WTC11 (cell line): ENCODE data around the gene WNK1. TPM values are rescaled to one million over a fixed set of nuclear protein-coding genes. Genes with fewer than 3 reads are reported as not detected.

Experiments
- ATAC-seq: fragments of 200-7000 bp; cut with Tn5 transposase; 2 replicates; pipeline ENCODE4 v1.10.0; 2021; ENCODE audit warnings: mild to moderate bottlenecking, moderate library complexity
- CTCF ChIA-PET: fragments of 300-600 bp; sonication (Branson Sonifier 250); formaldehyde crosslinking; loops from one replicate; lab custom pipeline; 2021; ENCODE audit warnings: antibody characterized with exemption; lab: Charles Lee
- POLR2A ChIA-PET: fragments of 350-600 bp; sonication (Branson Sonifier 250); formaldehyde crosslinking; loops from one replicate; lab custom pipeline; 2021; ENCODE audit warnings: antibody characterized with exemption; lab: Charles Lee
- DNase-seq: peaks from one replicate; pipeline ENCODE4 v3.0.0; 2021; ENCODE audit warnings: low spot score
- H3K27ac Mint-ChIP-seq: 2 replicates; pipeline ENCODE4 v1.8.0; 2021; ENCODE audit warnings: mixed read lengths
- H3K27me3 Mint-ChIP-seq: 2 replicates; pipeline ENCODE4 v1.8.0; 2021; ENCODE audit warnings: low read depth, mild to moderate bottlenecking, moderate library complexity, mixed read lengths
- H3K36me3 Mint-ChIP-seq: 2 replicates; pipeline ENCODE4 v1.8.0; 2021; ENCODE audit warnings: mixed read lengths
- H3K4me1 Mint-ChIP-seq: 2 replicates; pipeline ENCODE4 v1.8.0; 2022; ENCODE audit warnings: mixed read lengths
- H3K4me3 Mint-ChIP-seq: 2 replicates; pipeline ENCODE4 v1.8.0; 2021; ENCODE audit warnings: mild to moderate bottlenecking, moderate library complexity, mixed read lengths
- H3K9me3 Mint-ChIP-seq: 2 replicates; pipeline ENCODE4 v1.8.0; 2021; ENCODE audit warnings: mixed read lengths
- ERG ChIP-seq: fragments of 250-450 bp; sonication (Bioruptor Pico); IDR thresholded peaks from 2 replicates; pipeline ENCODE4 v1.8.0; 2021; ENCODE audit warnings: mild to moderate bottlenecking
- ESRRA ChIP-seq: sonication (generic); formaldehyde crosslinking; IDR thresholded peaks from 2 replicates; pipeline ENCODE4 v1.8.1; 2022; ENCODE audit warnings: mild to moderate bottlenecking, missing genetic modification reagents, borderline replicate concordance
- GABPB1 ChIP-seq: sonication (generic); formaldehyde crosslinking; IDR thresholded peaks from 2 replicates; pipeline ENCODE4 v1.8.1; 2023; ENCODE audit warnings: mild to moderate bottlenecking, missing genetic modification reagents
- HMGXB4 ChIP-seq: sonication (generic); formaldehyde crosslinking; IDR thresholded peaks from 2 replicates; pipeline ENCODE4 v1.8.1; 2023; ENCODE audit warnings: mild to moderate bottlenecking, moderate library complexity, missing genetic modification reagents
- RELA ChIP-seq: sonication (generic); formaldehyde crosslinking; IDR thresholded peaks from 2 replicates; pipeline ENCODE4 v1.8.1; 2022; ENCODE audit warnings: missing genetic modification reagents, mild to moderate bottlenecking, borderline replicate concordance
- STAT6 ChIP-seq: sonication (generic); formaldehyde crosslinking; conservative IDR thresholded peaks from 2 replicates; pipeline ENCODE4 v1.8.1; 2023; ENCODE audit warnings: mild to moderate bottlenecking, low read depth, missing genetic modification reagents, moderate library complexity
- TCF7 ChIP-seq: sonication (generic); formaldehyde crosslinking; IDR thresholded peaks from 2 replicates; pipeline ENCODE4 v1.8.0; 2022; ENCODE audit warnings: mild to moderate bottlenecking, low read depth, missing genetic modification reagents, moderate library complexity
- TP53 ChIP-seq: sonication (generic); formaldehyde crosslinking; IDR thresholded peaks from 2 replicates; pipeline ENCODE4 v1.8.1; 2023; ENCODE audit warnings: mild to moderate bottlenecking, missing genetic modification reagents
- ZBTB21 ChIP-seq: sonication (generic); formaldehyde crosslinking; IDR thresholded peaks from 2 replicates; pipeline ENCODE4 v1.8.1; 2023; ENCODE audit warnings: mild to moderate bottlenecking, missing genetic modification reagents, borderline replicate concordance
- ZNF396 ChIP-seq: fragments of 250-450 bp; sonication (Bioruptor Pico); IDR thresholded peaks from 2 replicates; pipeline ENCODE4 v1.8.0; 2021; ENCODE audit warnings: mild to moderate bottlenecking, moderate library complexity, borderline replicate concordance
- ZNF671 ChIP-seq: fragments of 250-450 bp; sonication (Bioruptor Pico); IDR thresholded peaks from 2 replicates; pipeline ENCODE4 v1.8.0; 2021; ENCODE audit warnings: mild to moderate bottlenecking
- total RNA-seq: library from RNA; stranded (reverse); gene quantifications from 3 replicates; pipeline ENCODE4 v1.2.3, GENCODE V29; 2021
- TF ChIP-seq, protein P1 (sequence below): fragments of 250-450 bp; sonication (Bioruptor Pico); IDR thresholded peaks from 2 replicates; pipeline ENCODE4 v1.9.0; 2021; ENCODE audit warnings: moderate library complexity, mild to moderate bottlenecking, inconsistent platforms, borderline replicate concordance
- TF ChIP-seq, protein P2 (sequence below): sonication (generic); formaldehyde crosslinking; IDR thresholded peaks from 2 replicates; pipeline ENCODE4 v1.8.1; 2022; ENCODE audit warnings: low read depth, missing genetic modification reagents, borderline replicate concordance
- TF ChIP-seq, protein P3 (sequence below): sonication (generic); formaldehyde crosslinking; IDR thresholded peaks from 2 replicates; pipeline ENCODE4 v1.8.1; 2022; ENCODE audit warnings: mild to moderate bottlenecking, moderate library complexity, missing genetic modification reagents
- TF ChIP-seq, protein P4 (sequence below): sonication (generic); formaldehyde crosslinking; IDR thresholded peaks from 2 replicates; pipeline ENCODE4 v1.8.0; 2022; ENCODE audit warnings: mild to moderate bottlenecking, missing genetic modification reagents
- TF ChIP-seq, protein P5 (sequence below): fragments of 250-450 bp; sonication (Bioruptor Pico); IDR thresholded peaks from 2 replicates; pipeline ENCODE4 v2.1.2; 2022; ENCODE audit warnings: mild to moderate bottlenecking, moderate library complexity

Gene WNK1
- total RNA-seq, 1 experiment from 2014 or later: 118 TPM

GRCh38 chr12:716506-716905, 35.9 kb upstream of the WNK1 start:
- TF ChIP-seq GABPB1 (CRISPR knock-in tag) (no peak), STAT6 (CRISPR knock-in tag) (no peak), ZBTB21 (CRISPR knock-in tag) (no peak)
- TF ChIP-seq, protein P1, sequence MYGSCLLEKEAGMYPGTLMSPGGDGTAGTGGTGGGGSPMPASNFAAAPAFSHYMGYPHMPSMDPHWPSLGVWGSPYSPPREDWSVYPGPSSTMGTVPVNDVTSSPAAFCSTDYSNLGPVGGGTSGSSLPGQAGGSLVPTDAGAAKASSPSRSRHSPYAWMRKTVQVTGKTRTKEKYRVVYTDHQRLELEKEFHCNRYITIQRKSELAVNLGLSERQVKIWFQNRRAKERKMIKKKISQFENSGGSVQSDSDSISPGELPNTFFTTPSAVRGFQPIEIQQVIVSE (CRISPR knock-in tag): no peak
- TF ChIP-seq, protein P2, sequence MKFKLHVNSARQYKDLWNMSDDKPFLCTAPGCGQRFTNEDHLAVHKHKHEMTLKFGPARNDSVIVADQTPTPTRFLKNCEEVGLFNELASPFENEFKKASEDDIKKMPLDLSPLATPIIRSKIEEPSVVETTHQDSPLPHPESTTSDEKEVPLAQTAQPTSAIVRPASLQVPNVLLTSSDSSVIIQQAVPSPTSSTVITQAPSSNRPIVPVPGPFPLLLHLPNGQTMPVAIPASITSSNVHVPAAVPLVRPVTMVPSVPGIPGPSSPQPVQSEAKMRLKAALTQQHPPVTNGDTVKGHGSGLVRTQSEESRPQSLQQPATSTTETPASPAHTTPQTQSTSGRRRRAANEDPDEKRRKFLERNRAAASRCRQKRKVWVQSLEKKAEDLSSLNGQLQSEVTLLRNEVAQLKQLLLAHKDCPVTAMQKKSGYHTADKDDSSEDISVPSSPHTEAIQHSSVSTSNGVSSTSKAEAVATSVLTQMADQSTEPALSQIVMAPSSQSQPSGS: no peak
- TF ChIP-seq, protein P3, sequence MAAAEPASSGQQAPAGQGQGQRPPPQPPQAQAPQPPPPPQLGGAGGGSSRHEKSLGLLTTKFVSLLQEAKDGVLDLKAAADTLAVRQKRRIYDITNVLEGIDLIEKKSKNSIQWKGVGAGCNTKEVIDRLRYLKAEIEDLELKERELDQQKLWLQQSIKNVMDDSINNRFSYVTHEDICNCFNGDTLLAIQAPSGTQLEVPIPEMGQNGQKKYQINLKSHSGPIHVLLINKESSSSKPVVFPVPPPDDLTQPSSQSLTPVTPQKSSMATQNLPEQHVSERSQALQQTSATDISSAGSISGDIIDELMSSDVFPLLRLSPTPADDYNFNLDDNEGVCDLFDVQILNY (CRISPR knock-in tag): no peak
- TF ChIP-seq, protein P4, sequence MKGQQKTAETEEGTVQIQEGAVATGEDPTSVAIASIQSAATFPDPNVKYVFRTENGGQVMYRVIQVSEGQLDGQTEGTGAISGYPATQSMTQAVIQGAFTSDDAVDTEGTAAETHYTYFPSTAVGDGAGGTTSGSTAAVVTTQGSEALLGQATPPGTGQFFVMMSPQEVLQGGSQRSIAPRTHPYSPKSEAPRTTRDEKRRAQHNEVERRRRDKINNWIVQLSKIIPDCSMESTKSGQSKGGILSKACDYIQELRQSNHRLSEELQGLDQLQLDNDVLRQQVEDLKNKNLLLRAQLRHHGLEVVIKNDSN (CRISPR knock-in tag): no peak
- CTCF ChIA-PET: interaction anchor here (1.2 kb wide), 1 partner anchor 34 kb away, joined by 4 read pairs; no protein-coding TSS in a partner anchor
- Mint-ChIP-seq H3K36me3 (no peaks in the 10 kb centered on the region), H3K27ac (no peak overlapping the region), H3K4me3 (no peak overlapping the region), H3K4me1 (peaks cover 42% of the 10 kb centered on the region), H3K27me3 (no peaks in the 10 kb centered on the region), H3K9me3 (0 out of 2 replicates have a peak, but pooled peaks cover 3% of the 10 kb centered on the region)
- DNase-seq: no peak
- no peak for ATAC-seq
- POLR2A ChIA-PET: interaction anchor here (0.6 kb wide), 1 partner anchor 67 kb away, joined by 3 read pairs; no protein-coding TSS in a partner anchor

- DNase-seq: no peak
- CTCF ChIA-PET: no interaction called here
- no peak for TF ChIP-seq ERG (CRISPR knock-in tag)
- no peak for TF ChIP-seq ESRRA
- TF ChIP-seq, protein P5, sequence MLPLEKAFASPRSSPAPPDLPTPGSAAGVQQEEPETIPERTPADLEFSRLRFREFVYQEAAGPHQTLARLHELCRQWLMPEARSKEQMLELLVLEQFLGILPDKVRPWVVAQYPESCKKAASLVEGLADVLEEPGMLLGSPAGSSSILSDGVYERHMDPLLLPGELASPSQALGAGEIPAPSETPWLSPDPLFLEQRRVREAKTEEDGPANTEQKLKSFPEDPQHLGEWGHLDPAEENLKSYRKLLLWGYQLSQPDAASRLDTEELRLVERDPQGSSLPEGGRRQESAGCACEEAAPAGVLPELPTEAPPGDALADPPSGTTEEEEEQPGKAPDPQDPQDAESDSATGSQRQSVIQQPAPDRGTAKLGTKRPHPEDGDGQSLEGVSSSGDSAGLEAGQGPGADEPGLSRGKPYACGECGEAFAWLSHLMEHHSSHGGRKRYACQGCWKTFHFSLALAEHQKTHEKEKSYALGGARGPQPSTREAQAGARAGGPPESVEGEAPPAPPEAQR (CRISPR knock-in tag): no peak
- no peak for TF ChIP-seq TCF7 (CRISPR knock-in tag)
- no peak for TF ChIP-seq HMGXB4
- TF ChIP-seq, protein P1 (CRISPR knock-in tag): no peak
- TF ChIP-seq ZNF671 (CRISPR knock-in tag): no peak
- TF ChIP-seq ZNF396 (CRISPR knock-in tag): no peak
- TF ChIP-seq TP53 (CRISPR knock-in tag): no peak
- no peak for TF ChIP-seq RELA (CRISPR knock-in tag)
- TF ChIP-seq, all 79 proteins: peak for 0
- no peak for ATAC-seq
- POLR2A ChIA-PET: no interaction called here
- Mint-ChIP-seq H3K27ac (peak overlapping the region; percentile 20), H3K9me3 (0 out of 2 replicates have a peak, but pooled peaks cover 3% of the 10 kb centered on the region), H3K36me3 (no peaks in the 10 kb centered on the region), H3K4me3 (no peak overlapping the region), H3K4me1 (peaks cover 46% of the 10 kb centered on the region), H3K27me3 (no peaks in the 10 kb centered on the region)
Measured at GRCh38 chr12:718756-719102, 33.6 kb upstream of the WNK1 start.
